Measurements from ENCODE around the gene SPRTN.
A peak's percentile ranks its signal among the peaks of the same experiment; 100 is the strongest.

Gene SPRTN

GRCh38 chr1:231318015-231318355, 20.1 kb upstream of the SPRTN start:
- Histone ChIP-seq H3K4me1 (ENCODE audit: control insufficient read depth, insufficient read depth, low read length, poor library complexity, severe bottlenecking) (no peaks in the 10 kb centered on the region), H3K27me3 (replicated peaks; ENCODE audit: control insufficient read depth, insufficient read depth, low read length, poor library complexity, severe bottlenecking) (no peaks in the 10 kb centered on the region), H3K4me3 (ENCODE audit: insufficient read depth, low read depth, low read length, poor library complexity, severe bottlenecking) (no peak overlapping the region), H3K27ac (ENCODE audit: insufficient read depth, low read length, poor library complexity, severe bottlenecking) (no peak overlapping the region), H3K9me3 (ENCODE audit: control insufficient read depth, low read length) (no peaks in the 10 kb centered on the region), H3K36me3 (ENCODE audit: control insufficient read depth, insufficient read depth, low read length) (no peaks in the 10 kb centered on the region)
- DNase-seq: no peak

- Histone ChIP-seq H3K27me3 (replicated peaks; ENCODE audit: control insufficient read depth, insufficient read depth, low read length, poor library complexity, severe bottlenecking) (no peaks in the 10 kb centered on the region), H3K36me3 (ENCODE audit: control insufficient read depth, insufficient read depth, low read length) (no peaks in the 10 kb centered on the region), H3K9me3 (ENCODE audit: control insufficient read depth, low read length) (no peaks in the 10 kb centered on the region), H3K4me3 (ENCODE audit: insufficient read depth, low read depth, low read length, poor library complexity, severe bottlenecking) (no peak overlapping the region), H3K4me1 (ENCODE audit: control insufficient read depth, insufficient read depth, low read length, poor library complexity, severe bottlenecking) (no peaks in the 10 kb centered on the region), H3K27ac (ENCODE audit: insufficient read depth, low read length, poor library complexity, severe bottlenecking) (no peak overlapping the region)
- no peak for DNase-seq
Observed at GRCh38 chr1:231318568-231318967, 19.5 kb upstream of the SPRTN start.

DNA sequence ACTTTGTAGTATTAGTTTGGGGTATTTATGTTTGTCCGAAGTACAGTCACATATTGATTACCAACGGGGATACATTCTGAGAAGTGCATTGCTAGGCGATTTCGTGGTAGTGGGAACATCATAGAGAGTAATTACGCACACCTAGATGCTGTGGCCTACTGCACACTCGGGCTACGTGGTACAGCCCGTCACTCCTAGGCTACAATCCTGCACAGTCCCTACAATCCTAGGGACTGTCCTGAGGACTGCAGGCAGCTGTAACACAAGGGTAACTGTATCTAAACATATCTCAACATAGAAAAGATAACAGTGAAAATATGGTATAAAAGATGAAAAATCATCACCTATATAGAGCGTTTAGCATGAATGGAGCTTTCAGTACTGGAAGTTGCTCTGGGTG, 19.0 kb upstream of the SPRTN start:
- H3K27ac ChIP-seq (ENCODE audit: insufficient read depth, low read length, poor library complexity, severe bottlenecking): no peak overlapping the region
- no peak for DNase-seq
- no peaks in the 10 kb centered on the region for H3K9me3 ChIP-seq (ENCODE audit: control insufficient read depth, low read length)
- H3K4me3 ChIP-seq (ENCODE audit: insufficient read depth, low read depth, low read length, poor library complexity, severe bottlenecking): no peak overlapping the region
- H3K4me1 ChIP-seq (ENCODE audit: control insufficient read depth, insufficient read depth, low read length, poor library complexity, severe bottlenecking): no peaks in the 10 kb centered on the region
- no peaks in the 10 kb centered on the region for H3K27me3 ChIP-seq (replicated peaks; ENCODE audit: control insufficient read depth, insufficient read depth, low read length, poor library complexity, severe bottlenecking)
- H3K36me3 ChIP-seq (ENCODE audit: control insufficient read depth, insufficient read depth, low read length): no peaks in the 10 kb centered on the region

DNA sequence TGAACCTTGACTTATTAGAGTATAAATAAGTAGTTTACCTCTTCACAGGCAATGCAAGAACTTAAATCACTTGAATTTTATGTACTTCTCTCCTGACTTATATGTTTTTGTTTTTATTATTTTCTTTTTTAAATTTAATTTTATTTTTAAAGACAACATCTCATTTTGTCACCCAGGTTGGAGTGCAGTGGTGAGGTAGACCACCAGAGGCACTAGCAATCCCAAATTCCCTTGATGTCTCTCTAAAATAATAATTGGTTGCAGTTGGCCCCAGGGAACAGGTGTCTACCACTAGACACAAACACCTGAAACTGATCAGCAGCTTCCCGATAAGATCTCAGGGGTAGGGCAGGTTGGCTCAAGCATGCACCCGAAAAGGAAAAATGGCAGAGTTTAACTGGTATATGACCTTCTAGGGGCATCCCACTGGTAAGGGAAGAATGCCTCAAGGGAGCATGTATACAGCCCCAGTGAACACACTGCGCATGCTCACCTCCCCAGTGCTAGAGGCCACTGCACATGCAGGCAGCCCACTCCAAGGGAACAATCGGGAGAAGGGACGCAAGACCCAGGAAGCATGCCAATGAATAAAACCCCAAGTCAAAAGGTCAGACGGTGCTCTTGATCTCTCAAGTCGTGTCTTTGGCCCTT, 15.1 kb upstream of the SPRTN start:
- Histone ChIP-seq H3K4me1 (ENCODE audit: control insufficient read depth, insufficient read depth, low read length, poor library complexity, severe bottlenecking) (no peaks in the 10 kb centered on the region), H3K4me3 (ENCODE audit: insufficient read depth, low read depth, low read length, poor library complexity, severe bottlenecking) (no peak overlapping the region), H3K9me3 (ENCODE audit: control insufficient read depth, low read length) (no peaks in the 10 kb centered on the region), H3K27me3 (replicated peaks; ENCODE audit: control insufficient read depth, insufficient read depth, low read length, poor library complexity, severe bottlenecking) (no peaks in the 10 kb centered on the region), H3K27ac (ENCODE audit: insufficient read depth, low read length, poor library complexity, severe bottlenecking) (no peak overlapping the region), H3K36me3 (ENCODE audit: control insufficient read depth, insufficient read depth, low read length) (no peaks in the 10 kb centered on the region)
- DNase-seq: no peak

DNA sequence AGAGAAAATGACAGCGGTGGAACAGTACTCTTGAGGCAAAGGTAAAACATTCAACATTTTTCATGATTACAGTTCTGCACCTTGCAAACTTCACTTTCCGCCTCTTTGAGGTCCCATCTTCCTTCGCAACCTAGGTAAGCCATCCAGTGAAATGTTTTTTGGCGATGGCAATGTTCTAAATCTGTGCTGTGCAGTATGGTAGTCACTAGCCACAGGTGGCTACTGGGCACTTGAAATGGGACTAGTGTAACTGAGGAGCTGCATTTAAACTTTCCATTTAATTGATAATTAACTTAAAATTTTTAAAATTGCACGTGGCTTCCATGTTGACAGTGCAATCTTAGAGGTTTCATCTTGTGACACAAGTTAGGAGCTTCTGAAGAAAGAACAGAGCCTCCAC, 13.4 kb upstream of the SPRTN start:
- Histone ChIP-seq H3K9me3 (ENCODE audit: control insufficient read depth, low read length) (no peaks in the 10 kb centered on the region), H3K4me3 (ENCODE audit: insufficient read depth, low read depth, low read length, poor library complexity, severe bottlenecking) (no peak overlapping the region), H3K4me1 (ENCODE audit: control insufficient read depth, insufficient read depth, low read length, poor library complexity, severe bottlenecking) (no peaks in the 10 kb centered on the region), H3K36me3 (ENCODE audit: control insufficient read depth, insufficient read depth, low read length) (no peaks in the 10 kb centered on the region), H3K27me3 (replicated peaks; ENCODE audit: control insufficient read depth, insufficient read depth, low read length, poor library complexity, severe bottlenecking) (no peaks in the 10 kb centered on the region), H3K27ac (ENCODE audit: insufficient read depth, low read length, poor library complexity, severe bottlenecking) (no peak overlapping the region)
- DNase-seq: no peak

GRCh38 chr1:231326248-231326647, 11.8 kb upstream of the SPRTN start:
- H3K36me3 ChIP-seq (ENCODE audit: control insufficient read depth, insufficient read depth, low read length): no peaks in the 10 kb centered on the region
- no peak overlapping the region for H3K27ac ChIP-seq (ENCODE audit: insufficient read depth, low read length, poor library complexity, severe bottlenecking)
- no peaks in the 10 kb centered on the region for H3K9me3 ChIP-seq (ENCODE audit: control insufficient read depth, low read length)
- H3K4me1 ChIP-seq (ENCODE audit: control insufficient read depth, insufficient read depth, low read length, poor library complexity, severe bottlenecking): no peaks in the 10 kb centered on the region
- no peaks in the 10 kb centered on the region for H3K27me3 ChIP-seq (replicated peaks; ENCODE audit: control insufficient read depth, insufficient read depth, low read length, poor library complexity, severe bottlenecking)
- no peak for DNase-seq
- no peak overlapping the region for H3K4me3 ChIP-seq (ENCODE audit: insufficient read depth, low read depth, low read length, poor library complexity, severe bottlenecking)

DNA sequence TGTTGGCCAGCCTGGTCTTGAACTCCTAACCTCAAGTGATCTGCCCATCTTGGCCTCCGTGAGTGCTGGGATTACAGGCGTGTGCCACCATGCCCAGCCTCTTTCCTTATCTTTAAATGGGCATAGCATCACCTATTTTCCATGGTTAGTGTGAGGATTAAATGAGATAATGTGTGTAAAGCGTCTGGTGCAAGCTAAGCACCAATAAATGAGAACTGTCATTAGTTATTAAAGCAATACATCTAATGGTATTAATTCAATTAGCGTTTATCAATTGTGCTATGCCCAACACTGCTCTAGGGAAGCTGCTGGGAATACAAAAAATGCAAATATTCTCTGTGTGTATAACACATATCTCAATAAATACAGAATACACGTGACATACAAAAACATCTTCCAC, 10.5 kb upstream of the SPRTN start:
- no peak for DNase-seq
- H3K9me3 ChIP-seq (ENCODE audit: control insufficient read depth, low read length): no peaks in the 10 kb centered on the region
- no peaks in the 10 kb centered on the region for H3K4me1 ChIP-seq (ENCODE audit: control insufficient read depth, insufficient read depth, low read length, poor library complexity, severe bottlenecking)
- no peaks in the 10 kb centered on the region for H3K27me3 ChIP-seq (replicated peaks; ENCODE audit: control insufficient read depth, insufficient read depth, low read length, poor library complexity, severe bottlenecking)
- no peak overlapping the region for H3K27ac ChIP-seq (ENCODE audit: insufficient read depth, low read length, poor library complexity, severe bottlenecking)
- no peak overlapping the region for H3K4me3 ChIP-seq (ENCODE audit: insufficient read depth, low read depth, low read length, poor library complexity, severe bottlenecking)
- no peaks in the 10 kb centered on the region for H3K36me3 ChIP-seq (ENCODE audit: control insufficient read depth, insufficient read depth, low read length)

DNA sequence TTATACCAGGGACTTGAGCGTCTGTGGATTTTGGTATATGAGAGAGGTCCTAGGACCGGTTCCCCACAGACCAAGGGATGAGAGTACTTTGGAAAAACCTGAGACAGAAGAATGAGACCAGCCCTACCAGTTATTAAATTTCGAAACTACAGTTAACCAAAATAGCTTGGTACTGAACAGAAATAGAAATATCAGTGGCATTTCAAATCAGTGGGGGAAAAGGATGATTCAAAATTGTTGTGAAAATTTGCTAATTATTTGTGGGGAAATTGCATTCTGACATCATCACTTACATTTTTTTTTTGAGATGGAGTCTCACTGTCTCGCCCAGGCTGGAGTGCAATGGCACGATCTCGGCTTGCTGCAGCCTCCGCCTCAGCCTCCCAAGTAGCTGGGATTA, 8.6 kb upstream of the SPRTN start:
- DNase-seq: no peak
- H3K27me3 ChIP-seq (replicated peaks; ENCODE audit: control insufficient read depth, insufficient read depth, low read length, poor library complexity, severe bottlenecking): no peaks in the 10 kb centered on the region
- H3K4me1 ChIP-seq (ENCODE audit: control insufficient read depth, insufficient read depth, low read length, poor library complexity, severe bottlenecking): peaks cover 2% of the 10 kb centered on the region
- no peaks in the 10 kb centered on the region for H3K9me3 ChIP-seq (ENCODE audit: control insufficient read depth, low read length)
- H3K27ac ChIP-seq (ENCODE audit: insufficient read depth, low read length, poor library complexity, severe bottlenecking): no peak overlapping the region
- no peaks in the 10 kb centered on the region for H3K36me3 ChIP-seq (ENCODE audit: control insufficient read depth, insufficient read depth, low read length)
- no peak overlapping the region for H3K4me3 ChIP-seq (ENCODE audit: insufficient read depth, low read depth, low read length, poor library complexity, severe bottlenecking)

GRCh38 chr1:231332761-231333160, 5.3 kb upstream of the SPRTN start:
- Histone ChIP-seq H3K27ac (ENCODE audit: insufficient read depth, low read length, poor library complexity, severe bottlenecking) (no peak overlapping the region), H3K4me3 (ENCODE audit: insufficient read depth, low read depth, low read length, poor library complexity, severe bottlenecking) (no peak overlapping the region), H3K9me3 (ENCODE audit: control insufficient read depth, low read length) (no peaks in the 10 kb centered on the region), H3K36me3 (ENCODE audit: control insufficient read depth, insufficient read depth, low read length) (no peaks in the 10 kb centered on the region), H3K4me1 (ENCODE audit: control insufficient read depth, insufficient read depth, low read length, poor library complexity, severe bottlenecking) (peaks cover 20% of the 10 kb centered on the region), H3K27me3 (replicated peaks; ENCODE audit: control insufficient read depth, insufficient read depth, low read length, poor library complexity, severe bottlenecking) (no peaks in the 10 kb centered on the region)
- DNase-seq: no peak

DNA sequence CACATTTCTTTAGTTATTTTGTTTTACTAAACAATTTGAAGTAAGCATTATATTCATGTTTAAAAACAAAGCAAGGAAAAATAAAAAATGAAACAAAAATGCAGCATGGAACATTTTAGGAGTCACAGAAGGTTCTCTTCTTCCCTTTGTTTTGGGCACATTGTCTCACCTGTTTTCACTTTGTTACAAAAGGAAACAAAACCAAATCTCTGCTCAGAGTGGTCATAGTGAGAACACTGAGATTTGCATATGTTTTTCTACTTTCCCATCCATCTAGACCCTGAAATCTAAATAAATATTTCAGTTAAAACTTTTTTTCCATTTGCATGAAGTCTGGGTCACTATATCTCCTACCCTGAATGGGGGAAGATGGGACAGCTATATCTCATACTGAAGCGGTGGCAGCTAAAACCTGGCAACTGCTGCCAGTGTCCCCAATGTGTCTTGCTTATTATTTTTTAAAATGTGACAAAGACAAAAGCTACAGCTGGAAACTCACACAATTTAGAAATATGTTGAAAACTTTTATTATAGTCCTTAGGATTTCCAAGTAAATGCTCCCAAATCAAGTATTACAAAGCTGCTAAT, 3.9 kb upstream of the SPRTN start:
- Histone ChIP-seq H3K36me3 (ENCODE audit: control insufficient read depth, insufficient read depth, low read length) (no peaks in the 10 kb centered on the region), H3K9me3 (ENCODE audit: control insufficient read depth, low read length) (no peaks in the 10 kb centered on the region), H3K27me3 (replicated peaks; ENCODE audit: control insufficient read depth, insufficient read depth, low read length, poor library complexity, severe bottlenecking) (no peaks in the 10 kb centered on the region), H3K4me3 (ENCODE audit: insufficient read depth, low read depth, low read length, poor library complexity, severe bottlenecking) (peak overlapping the region; percentile 10), H3K4me1 (ENCODE audit: control insufficient read depth, insufficient read depth, low read length, poor library complexity, severe bottlenecking) (peaks cover 23% of the 10 kb centered on the region), H3K27ac (ENCODE audit: insufficient read depth, low read length, poor library complexity, severe bottlenecking) (no peak overlapping the region)
- DNase-seq: no peak

Data from effector memory CD4-positive, alpha-beta T cell (primary cell).